GM12875 (cell line): Measurements from ENCODE around the gene PLPP4.

Source experiments
- H3K4me3 ChIP-seq: one replicate; pipeline ENCODE4 v1.5.1; 2011; ENCODE audit warnings: low read depth, low read length, control low read depth
- TF ChIP-seq, protein P1 (sequence below): IDR thresholded peaks from 2 replicates; pipeline ENCODE4 v1.5.1; 2011; ENCODE audit warnings: low read depth, mild to moderate bottlenecking, control low read depth, inconsistent platforms, low read length, moderate library complexity, borderline replicate concordance; ENCODE audit not compliant: insufficient read depth

The PLPP4 gene

DNA sequence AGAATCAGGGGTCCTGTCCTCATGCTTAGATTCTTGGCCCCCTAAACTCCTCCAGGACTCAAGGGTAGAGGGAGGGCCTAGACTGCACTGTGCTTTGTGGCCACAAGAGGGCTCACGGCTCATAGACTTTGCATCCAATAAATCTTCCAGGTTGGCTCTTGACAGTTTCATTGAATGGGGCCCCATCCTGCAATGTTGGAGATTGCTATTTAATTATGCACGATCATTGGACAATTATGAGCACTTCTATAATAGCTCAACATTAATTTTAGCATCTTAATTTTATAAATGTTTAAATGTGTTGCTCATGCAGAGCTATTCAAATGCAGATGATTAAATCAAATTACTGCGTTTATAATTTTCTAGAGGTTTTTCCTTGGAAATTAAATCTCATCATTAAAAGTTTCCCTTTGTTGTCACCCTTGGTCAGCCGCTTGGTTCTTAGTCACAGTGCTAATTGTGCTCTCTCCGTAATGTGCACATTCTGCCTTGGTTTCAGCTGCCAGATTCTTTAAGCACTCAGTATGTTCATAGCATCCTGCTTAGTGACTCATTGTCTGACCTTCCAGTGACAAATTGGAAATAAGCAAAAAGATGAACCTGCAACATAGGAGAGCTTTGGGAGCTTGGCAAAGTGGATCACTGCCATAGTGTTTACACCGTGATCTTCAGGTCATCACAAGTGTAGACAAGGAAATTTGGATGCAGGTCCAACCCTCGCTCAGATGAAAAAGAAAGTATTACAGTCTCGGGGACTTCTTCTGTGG lies 33.4 kb upstream of the PLPP4 start:
- TF ChIP-seq, protein P1, sequence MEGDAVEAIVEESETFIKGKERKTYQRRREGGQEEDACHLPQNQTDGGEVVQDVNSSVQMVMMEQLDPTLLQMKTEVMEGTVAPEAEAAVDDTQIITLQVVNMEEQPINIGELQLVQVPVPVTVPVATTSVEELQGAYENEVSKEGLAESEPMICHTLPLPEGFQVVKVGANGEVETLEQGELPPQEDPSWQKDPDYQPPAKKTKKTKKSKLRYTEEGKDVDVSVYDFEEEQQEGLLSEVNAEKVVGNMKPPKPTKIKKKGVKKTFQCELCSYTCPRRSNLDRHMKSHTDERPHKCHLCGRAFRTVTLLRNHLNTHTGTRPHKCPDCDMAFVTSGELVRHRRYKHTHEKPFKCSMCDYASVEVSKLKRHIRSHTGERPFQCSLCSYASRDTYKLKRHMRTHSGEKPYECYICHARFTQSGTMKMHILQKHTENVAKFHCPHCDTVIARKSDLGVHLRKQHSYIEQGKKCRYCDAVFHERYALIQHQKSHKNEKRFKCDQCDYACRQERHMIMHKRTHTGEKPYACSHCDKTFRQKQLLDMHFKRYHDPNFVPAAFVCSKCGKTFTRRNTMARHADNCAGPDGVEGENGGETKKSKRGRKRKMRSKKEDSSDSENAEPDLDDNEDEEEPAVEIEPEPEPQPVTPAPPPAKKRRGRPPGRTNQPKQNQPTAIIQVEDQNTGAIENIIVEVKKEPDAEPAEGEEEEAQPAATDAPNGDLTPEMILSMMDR, result peak; percentile 86

DNA sequence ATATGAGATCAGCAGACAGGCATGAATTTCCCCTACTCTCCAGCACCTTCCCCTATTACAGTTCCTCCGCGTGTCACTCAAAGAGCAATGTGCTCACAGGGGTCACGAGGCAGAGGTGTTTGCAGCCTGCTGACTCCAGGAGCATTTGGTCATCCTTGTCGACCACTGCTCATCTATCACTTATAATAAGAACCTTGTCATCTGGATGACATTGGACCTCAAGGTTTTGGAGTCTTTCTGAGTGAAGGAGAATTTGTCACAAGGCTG lies 32.9 kb upstream of the PLPP4 start:
- H3K4me3 ChIP-seq, result no peak overlapping the region
- TF ChIP-seq, protein P1, result no peak

More for the DNA sequence above, 33.4 kb upstream of the PLPP4 start:
- no peak overlapping the region for H3K4me3 ChIP-seq

DNA sequence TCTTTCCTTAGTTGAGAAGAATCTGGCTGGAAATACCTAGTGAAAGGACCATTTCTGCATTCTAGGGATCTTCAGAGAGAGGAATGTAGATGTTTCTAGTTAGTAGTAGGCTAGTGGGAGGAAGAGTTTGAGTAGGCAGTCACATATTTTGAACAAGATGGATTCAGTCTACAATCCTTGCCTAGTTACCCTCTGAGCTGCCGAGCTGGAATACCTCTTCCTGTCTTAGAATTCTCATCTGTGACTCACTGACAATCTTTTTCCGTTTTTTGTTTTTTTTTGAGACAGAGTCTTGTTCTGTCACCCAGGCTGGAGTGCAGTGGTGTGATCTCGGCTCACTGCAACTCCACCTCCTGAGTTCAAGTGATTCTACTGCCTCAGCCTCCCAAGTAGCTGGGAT lies 30.7 kb upstream of the PLPP4 start:
- TF ChIP-seq, protein P1, result no peak
- H3K4me3 ChIP-seq, result no peak overlapping the region

DNA sequence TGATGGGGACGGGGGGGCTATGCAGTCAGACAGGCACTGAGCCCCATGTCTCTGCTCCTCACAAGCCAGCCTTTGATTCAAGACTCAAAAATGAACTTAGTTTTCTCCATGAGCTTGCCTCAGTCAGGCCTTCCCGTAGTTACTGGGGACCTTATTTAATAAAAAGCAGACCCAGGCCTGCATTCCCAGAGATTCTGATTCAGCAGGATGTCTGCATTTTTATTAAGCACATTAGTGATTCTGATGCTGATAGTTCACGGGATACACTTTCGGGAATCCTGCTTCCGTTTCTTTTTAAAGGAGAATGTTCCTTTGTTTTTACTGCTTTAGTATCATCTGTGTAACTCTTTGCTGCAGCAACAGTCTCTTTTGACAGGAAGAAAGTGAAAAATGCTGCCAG lies 28.3 kb upstream of the PLPP4 start:
- H3K4me3 ChIP-seq, result no peak overlapping the region
- TF ChIP-seq, protein P1, result no peak

DNA sequence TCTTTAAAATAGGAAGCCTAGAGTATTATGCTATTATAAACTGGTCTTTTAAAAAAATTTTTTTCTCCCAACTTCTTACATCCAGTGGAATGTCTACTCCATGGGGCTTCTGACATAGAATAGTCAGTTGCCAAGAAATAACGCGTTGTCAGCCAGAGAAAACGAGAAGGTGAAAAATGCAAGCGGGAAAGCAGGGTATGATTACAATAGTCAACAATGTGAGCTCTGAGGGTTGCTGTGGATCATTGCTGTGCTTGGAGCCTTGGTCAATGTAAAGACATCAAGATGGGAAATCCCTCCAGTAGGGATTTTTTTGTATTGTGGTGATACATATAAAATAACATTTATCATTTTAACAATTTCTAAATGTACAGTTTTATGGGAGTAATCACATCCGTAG lies 27.6 kb upstream of the PLPP4 start:
- TF ChIP-seq, protein P1, result no peak
- no peak overlapping the region for H3K4me3 ChIP-seq

DNA sequence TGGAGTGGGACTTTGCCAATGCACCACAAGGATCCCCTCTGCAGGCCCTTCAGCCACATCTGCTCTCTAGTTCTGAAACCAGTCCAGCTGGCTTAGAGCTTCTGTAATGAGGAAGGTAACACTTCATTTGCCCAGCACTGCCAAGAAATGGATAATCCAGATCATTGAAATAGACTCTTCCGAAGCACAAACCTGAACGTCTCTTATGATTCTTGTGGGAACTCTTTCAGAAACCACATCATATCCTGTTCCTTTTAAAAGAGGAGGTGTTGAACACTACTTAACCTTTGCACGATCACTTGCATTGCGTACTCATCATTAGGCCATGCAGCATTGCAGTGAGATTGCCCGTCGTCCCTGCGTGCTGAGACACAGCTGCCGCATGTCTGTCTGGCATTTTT lies 25.8 kb upstream of the PLPP4 start:
- no peak overlapping the region for H3K4me3 ChIP-seq
- TF ChIP-seq, protein P1, result no peak

DNA sequence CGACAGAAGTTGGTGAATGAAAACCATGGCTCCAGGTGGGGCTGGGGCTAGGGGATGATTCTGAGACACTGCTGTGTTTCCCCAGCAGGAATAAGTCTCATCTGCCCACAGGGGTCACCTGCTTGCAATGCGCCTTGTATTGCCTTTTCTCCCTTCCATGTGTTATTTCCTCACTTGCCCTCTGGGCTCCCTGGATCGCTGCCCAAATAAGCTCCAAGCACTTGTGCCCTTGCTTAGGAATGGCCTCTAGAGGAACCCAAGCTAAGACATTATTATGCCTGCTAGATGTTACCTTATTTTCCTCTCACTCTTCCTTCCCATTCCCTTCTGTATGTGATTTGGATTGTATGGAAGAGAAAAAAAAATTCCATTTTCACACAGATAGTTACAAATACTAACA lies 24.8 kb upstream of the PLPP4 start:
- TF ChIP-seq, protein P1, result no peak
- H3K4me3 ChIP-seq, result no peak overlapping the region
